Measurements from ENCODE around the gene PHACTR3.

PHACTR3 gene

GRCh38 chr20:59648466-59649070 is 44.2 kb downstream of the PHACTR3 start:
- no peak for DNase-seq

- DNase-seq: no peak
These were observed 46.1 kb downstream of the PHACTR3 start for GRCh38 chr20:59650418-59650817.

- DNase-seq: no peak
These were observed 48.0 kb downstream of the PHACTR3 start for GRCh38 chr20:59652381-59652780.

- DNase-seq: no peak
These were observed 52.1 kb downstream of the PHACTR3 start for GRCh38 chr20:59656417-59656816.

- no peak for DNase-seq
These were observed 53.2 kb downstream of the PHACTR3 start for GRCh38 chr20:59657459-59658046.

GRCh38 chr20:59660471-59660870 is 56.1 kb downstream of the PHACTR3 start:
- DNase-seq: no peak

GRCh38 chr20:59661153-59661552 is 56.8 kb downstream of the PHACTR3 start:
- DNase-seq: no peak

- DNase-seq: no peak
These were observed 57.3 kb downstream of the PHACTR3 start for GRCh38 chr20:59661621-59662020.

GRCh38 chr20:59662161-59662560 is 57.8 kb downstream of the PHACTR3 start:
- no peak for DNase-seq

- DNase-seq: no peak
These were observed 58.6 kb downstream of the PHACTR3 start for GRCh38 chr20:59662856-59663512.

- DNase-seq: no peak
These were observed 59.2 kb downstream of the PHACTR3 start for GRCh38 chr20:59663513-59664060.

GRCh38 chr20:59664421-59664941 is 60.1 kb downstream of the PHACTR3 start:
- no peak for DNase-seq

- no peak for DNase-seq
These were observed 61.6 kb downstream of the PHACTR3 start for GRCh38 chr20:59665656-59666555.

GRCh38 chr20:59666586-59666985 is 62.2 kb downstream of the PHACTR3 start:
- DNase-seq: no peak

GRCh38 chr20:59667131-59667530 is 62.8 kb downstream of the PHACTR3 start:
- DNase-seq: no peak

GRCh38 chr20:59667981-59668515 is 63.7 kb downstream of the PHACTR3 start:
- DNase-seq: no peak

GRCh38 chr20:59668926-59669850 is 64.8 kb downstream of the PHACTR3 start:
- no peak for DNase-seq

GRCh38 chr20:59670786-59671492 is 66.6 kb downstream of the PHACTR3 start:
- no peak for DNase-seq

GRCh38 chr20:59671661-59672471 is 67.5 kb downstream of the PHACTR3 start:
- DNase-seq: no peak

GRCh38 chr20:59672576-59672975 is 68.2 kb downstream of the PHACTR3 start:
- no peak for DNase-seq
